Activated CD8-positive, alpha-beta memory T cell treated with anti-CD3 and anti-CD28 coated beads for 1 hour (primary cell): ENCODE results near the gene TMBIM6.
A peak's percentile ranks its signal among the peaks of the same experiment; 100 is the strongest.
"Not testable (repeated sequence)": the region's sequence is repeated elsewhere in the genome, so short reads cannot be mapped to it uniquely, and the experiment has no call there.

Experiments
- DNase-seq, 2 donors: peaks; one replicate each; pipeline ENCODE4 v3.0.0-alpha.2; 2020; ENCODE audit warnings: low read depth in 1 of 2; ENCODE audit errors: extremely low read depth in 1 of 2

Gene TMBIM6

GRCh38 chr12:49767333-49767732 lies 26.0 kb downstream of the TMBIM6 start:
- no peak for DNase-seq

DNA sequence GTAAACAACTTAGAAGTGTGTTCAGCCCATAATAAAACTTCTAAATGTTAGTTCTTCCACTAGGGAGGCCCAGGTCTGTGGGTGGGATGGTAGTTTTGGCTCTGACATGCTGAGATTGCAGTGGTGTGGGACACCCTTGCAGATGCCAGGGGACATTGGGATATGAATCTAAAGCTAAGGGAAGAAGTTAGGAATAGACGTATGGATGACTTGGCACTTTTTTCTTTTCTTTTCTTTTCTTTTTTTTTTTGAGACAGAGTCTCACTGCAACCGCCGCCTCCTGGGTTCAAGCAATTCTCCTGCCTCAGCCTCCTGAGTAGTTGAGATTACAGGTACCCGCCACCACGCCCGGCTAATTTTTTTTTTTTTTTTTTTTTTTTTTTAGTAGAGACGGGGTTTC lies 31.7 kb downstream of the TMBIM6 start:
- DNase-seq = not testable (repeated sequence)

GRCh38 chr12:49776413-49776812 lies 35.1 kb downstream of the TMBIM6 start:
- peak in 1 of 2 donors; percentile 16 for DNase-seq

- no peak for DNase-seq
Observed at GRCh38 chr12:49776858-49777257, 35.5 kb downstream of the TMBIM6 start.

- no peak for DNase-seq
Observed at GRCh38 chr12:49777341-49777740, 36.0 kb downstream of the TMBIM6 start.

DNA sequence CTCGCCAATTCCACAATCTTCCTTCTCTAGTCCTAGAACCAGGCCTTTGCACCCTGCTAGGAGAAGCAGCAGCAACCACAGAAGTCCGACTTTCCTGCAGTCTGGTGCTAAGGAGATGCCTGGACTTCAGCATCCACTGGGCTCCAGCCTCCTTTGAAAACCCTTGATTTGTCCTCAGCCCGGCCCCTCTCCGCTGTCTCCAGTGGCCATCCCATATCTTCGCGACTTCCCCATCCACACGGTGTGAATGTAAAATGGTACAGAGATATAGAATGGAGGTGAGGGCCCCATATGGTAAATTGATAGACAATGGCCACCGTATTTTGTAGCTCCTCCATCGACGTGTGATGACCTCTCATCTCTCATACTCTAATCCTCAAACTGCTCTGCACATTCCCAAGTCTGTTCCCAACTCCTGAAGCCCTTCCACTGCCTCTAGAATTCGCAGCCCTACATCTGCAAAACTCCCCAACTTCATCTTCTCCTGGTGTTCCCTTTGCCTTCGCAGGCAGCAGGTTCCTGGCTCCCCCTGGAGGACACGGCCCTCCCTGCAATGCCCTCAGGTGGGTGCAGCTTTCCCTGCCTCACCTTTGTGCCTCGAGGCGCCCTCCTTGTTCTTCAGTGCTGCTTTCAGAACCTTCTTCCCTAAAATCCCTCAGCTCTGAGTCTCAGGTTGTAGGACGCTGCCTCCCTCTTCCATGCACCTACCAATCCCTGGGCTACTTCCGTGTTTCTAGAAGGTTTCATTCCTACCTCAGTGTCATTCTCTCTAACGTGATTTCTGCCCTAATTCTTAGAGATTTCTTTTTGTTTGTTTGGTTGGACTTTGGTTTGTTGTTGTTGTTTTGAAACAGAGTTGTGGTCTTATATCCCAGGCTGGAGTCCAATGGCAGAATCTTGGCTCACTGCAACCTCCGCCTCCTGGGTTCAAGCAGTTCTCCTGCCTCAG lies 36.7 kb downstream of the TMBIM6 start:
- peak; percentile 32 to 66 for DNase-seq

DNA sequence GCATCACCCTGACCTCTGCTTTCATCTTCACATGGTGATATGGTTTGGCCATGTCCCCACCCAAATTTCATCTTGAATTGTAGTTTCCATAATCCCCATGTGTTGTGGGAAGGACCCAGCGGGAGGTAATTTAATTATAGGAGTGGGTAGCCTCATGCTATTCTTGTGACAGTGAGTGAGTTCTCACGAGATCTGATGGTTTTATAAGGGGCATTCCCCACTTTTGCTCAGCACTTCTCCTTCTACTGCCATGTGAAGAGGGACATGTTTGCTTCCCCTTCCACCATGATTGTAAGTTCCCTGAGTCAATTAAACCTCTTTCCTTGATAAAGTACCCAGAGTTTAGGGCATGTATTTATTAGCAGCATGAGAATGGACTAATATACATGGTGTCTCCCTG lies 38.2 kb downstream of the TMBIM6 start:
- DNase-seq = no peak

DNA sequence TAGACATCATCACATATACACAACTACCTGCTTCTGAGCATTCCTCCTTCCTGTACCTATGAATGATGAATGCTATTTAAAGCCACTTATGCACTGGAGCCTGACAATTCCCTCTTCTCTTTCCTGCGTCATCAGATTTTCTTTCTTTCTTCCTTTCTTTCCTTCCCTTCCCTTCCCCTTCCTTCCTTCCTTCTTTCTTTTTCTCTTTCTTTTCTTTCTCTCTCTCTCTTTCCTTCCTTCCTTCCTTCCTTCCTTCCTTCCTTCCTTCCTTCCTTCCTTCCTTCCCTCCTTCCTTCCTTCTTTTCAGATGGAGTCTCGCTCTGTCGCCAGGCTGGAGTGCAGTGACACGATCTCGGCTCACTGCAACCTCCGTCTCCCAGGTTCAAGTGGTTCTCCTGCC lies 39.6 kb downstream of the TMBIM6 start:
- not testable (repeated sequence) for DNase-seq

DNA sequence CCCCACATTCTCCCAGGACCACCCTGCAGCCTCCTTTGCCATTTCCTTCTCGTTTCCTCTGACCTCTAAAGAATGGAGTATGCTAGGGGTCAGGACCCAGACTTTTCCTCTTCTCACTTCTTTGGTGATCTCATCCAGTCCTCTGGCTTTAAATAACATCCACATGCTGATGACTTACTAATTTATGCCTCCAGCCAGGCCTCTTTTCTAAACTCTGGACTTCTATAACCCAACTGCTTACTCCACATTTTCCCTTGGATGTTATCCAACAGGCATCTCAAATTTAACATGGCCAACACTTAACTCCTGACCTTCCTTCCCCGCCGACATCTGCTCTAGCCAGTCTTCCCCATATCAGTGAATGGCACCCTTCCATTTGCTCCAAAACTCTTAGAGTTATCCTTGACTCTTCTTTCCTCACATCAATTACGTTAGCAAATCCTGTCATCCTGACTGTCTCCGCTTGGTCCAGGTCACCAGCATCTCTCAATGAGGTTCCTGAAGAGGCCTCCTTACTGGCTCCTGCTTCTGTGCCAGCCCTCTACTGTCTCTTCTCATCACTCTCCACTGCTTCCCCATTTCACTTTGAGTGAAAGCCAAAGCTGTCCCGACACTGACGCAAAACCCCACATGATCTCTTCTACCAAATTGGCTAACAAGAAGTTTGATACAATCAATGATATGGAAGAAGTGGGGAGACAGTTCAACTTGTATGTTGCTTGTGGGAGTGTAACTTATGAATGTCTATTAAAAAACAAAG lies 42.7 kb downstream of the TMBIM6 start:
- no peak for DNase-seq

DNA sequence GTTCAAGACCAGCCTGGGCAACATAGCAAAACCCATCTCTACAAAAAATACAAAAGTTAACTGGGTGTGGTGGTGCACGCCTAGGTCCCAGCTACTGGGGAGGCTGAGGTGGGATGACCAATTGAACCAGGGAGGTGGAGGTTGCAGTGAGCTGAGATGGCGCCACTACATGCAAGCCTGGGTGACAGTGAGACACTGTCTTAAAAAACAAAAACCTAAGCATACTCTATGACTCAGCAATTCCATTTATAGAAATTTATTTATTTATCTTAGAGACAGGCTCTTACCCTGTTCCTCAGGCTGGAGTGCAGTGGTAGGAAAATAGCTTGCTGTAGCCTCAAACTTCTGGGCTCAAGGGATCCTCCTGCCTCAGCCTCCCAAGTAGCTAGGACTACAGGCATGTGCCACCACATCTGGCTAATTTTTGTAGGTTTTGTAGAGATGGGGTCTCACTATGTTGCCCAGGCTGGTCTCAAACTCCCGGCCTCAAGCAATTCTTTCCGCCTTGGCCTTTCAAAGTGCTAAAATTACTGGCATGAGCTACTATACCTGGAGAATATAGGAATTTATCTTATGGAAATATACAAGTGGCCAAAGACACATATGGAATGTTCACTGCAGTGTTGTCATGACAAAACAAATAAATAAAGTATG lies 43.5 kb downstream of the TMBIM6 start:
- no peak for DNase-seq

- DNase-seq = no peak
Observed at GRCh38 chr12:49787672-49788071, 46.3 kb downstream of the TMBIM6 start.

DNA sequence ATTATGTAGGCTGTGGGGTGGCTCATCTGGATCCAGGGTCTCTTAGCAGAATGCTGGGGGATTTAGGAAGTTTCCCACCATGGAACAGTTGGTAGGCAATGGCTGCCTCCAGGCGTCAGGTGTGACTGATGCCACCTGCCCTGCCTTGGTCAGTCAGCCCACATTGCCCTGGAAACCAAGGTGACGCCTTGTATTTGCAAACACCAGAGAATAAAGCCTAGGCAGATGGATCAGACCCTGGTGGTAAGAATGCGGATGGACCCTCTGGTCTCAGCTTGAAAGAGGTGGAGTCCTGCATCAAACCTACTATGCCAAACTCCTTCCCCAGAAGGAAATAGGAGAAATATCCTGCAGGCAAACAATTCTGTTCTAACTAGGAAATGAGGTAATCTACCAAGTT lies 48.6 kb downstream of the TMBIM6 start:
- DNase-seq = no peak

GRCh38 chr12:49790741-49791555 lies 49.6 kb downstream of the TMBIM6 start:
- DNase-seq = no peak

GRCh38 chr12:49791700-49792099 lies 50.3 kb downstream of the TMBIM6 start:
- DNase-seq = no peak

- DNase-seq = no peak
Observed at GRCh38 chr12:49792181-49792970, 51.0 kb downstream of the TMBIM6 start.

GRCh38 chr12:49792976-49793580 lies 51.7 kb downstream of the TMBIM6 start:
- DNase-seq = no peak

DNA sequence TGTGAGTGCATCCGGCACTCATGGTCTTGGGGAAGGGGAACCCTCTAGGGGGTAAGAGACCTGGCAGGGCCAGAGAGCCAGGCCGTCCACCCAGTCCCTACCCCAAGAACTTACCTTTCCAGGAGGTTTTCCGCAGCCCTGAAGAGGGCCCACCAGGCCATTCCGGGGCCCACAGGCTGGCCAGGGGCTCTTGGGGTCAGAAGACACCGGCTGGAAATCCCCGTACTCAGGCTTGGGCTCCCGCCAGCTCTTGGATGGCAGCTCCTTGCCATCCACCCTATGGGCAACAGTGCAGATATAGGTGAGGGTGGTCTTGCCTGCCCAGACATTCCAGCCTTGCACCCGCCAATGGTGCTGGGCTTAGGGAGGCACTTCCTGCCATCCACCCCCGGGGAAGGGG lies 52.3 kb downstream of the TMBIM6 start:
- DNase-seq = no peak

DNA sequence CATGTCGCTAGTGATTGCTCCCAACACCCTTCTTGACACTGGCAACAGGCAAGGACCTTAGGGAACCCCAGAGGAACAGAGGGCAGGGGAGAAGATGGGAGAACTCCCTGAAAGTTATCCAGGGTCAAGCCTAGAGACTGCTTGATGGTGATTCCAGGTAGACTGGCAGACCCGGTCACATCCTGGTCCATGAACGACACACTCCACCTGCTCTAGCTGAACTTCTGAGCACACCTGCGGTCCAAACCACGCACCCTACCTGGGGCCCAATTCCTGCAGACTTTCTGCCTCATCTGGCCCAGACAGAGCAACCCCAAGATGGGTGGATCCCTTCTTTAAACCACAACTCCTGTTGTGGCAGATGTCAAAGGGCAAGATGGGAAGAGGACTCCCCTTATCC lies 52.7 kb downstream of the TMBIM6 start:
- no peak for DNase-seq
